Measurements from ENCODE around the gene CBX2.

The CBX2 gene

GRCh38 chr17:79777894-79778503 lies at the start of gene CBX2:
Gene CBX2 (plus strand): TSS chr17:79778148. CDS start chr17:79778236, 88 bp downstream.
- DNase-seq = peak; percentile 89

- DNase-seq = peak; percentile 93
These were observed 49.6 kb upstream of the CBX2 start for GRCh38 chr17:79728169-79728907.

- no peak for DNase-seq
These were observed 49.0 kb upstream of the CBX2 start for GRCh38 chr17:79728908-79729471.

GRCh38 chr17:79729761-79730160 lies 48.2 kb upstream of the CBX2 start:
- no peak for DNase-seq

- DNase-seq = no peak
These were observed 47.5 kb upstream of the CBX2 start for GRCh38 chr17:79730437-79730768.

GRCh38 chr17:79730769-79731483 lies 47.0 kb upstream of the CBX2 start, which contains the start of gene ENPP7:
Gene ENPP7 (plus strand): TSS chr17:79730943. CDS start chr17:79731140, 197 bp downstream.
- no peak for DNase-seq

- DNase-seq = no peak
These were observed 45.7 kb upstream of the CBX2 start for GRCh38 chr17:79732254-79732653.

- peak; percentile 47 for DNase-seq
These were observed 44.9 kb upstream of the CBX2 start for GRCh38 chr17:79732804-79733691.

GRCh38 chr17:79733692-79734070 lies 44.3 kb upstream of the CBX2 start:
- no peak for DNase-seq

GRCh38 chr17:79735096-79735495 lies 42.9 kb upstream of the CBX2 start:
- no peak for DNase-seq

GRCh38 chr17:79737046-79737921 lies 40.7 kb upstream of the CBX2 start:
- no peak for DNase-seq

- DNase-seq = no peak
These were observed 39.9 kb upstream of the CBX2 start for GRCh38 chr17:79737922-79738578.

- DNase-seq = no peak
These were observed 39.3 kb upstream of the CBX2 start for GRCh38 chr17:79738643-79739042.

- no peak for DNase-seq
These were observed 38.5 kb upstream of the CBX2 start for GRCh38 chr17:79739148-79740062.

- no peak for DNase-seq
These were observed 37.5 kb upstream of the CBX2 start for GRCh38 chr17:79740413-79740812.

- DNase-seq = no peak
These were observed 36.6 kb upstream of the CBX2 start for GRCh38 chr17:79741401-79741750.

GRCh38 chr17:79741751-79742588 lies 36.0 kb upstream of the CBX2 start:
- DNase-seq = peak; percentile 78

GRCh38 chr17:79742589-79742918 lies 35.4 kb upstream of the CBX2 start:
- DNase-seq = no peak

- no peak for DNase-seq
These were observed 34.9 kb upstream of the CBX2 start for GRCh38 chr17:79742951-79743476.
